ENCODE results near the gene CHST3. TPM values are rescaled to one million over a fixed set of nuclear protein-coding genes. Genes with fewer than 3 reads are reported as not detected.

CHST3 gene
- total RNA-seq, 1 donor from 2014 or later, result 25.8 TPM

- DNase-seq (ENCODE audit: low read depth, low spot score), result no peak
- no peaks in the 10 kb centered on the region for H3K27me3 Mint-ChIP-seq (ENCODE audit: low read depth)
- no peaks in the 10 kb centered on the region for H3K36me3 Mint-ChIP-seq (ENCODE audit: low read depth)
- H3K4me3 Mint-ChIP-seq, result no peak overlapping the region
- H3K27ac Mint-ChIP-seq (ENCODE audit: unreplicated experiment), result no peak overlapping the region
- no peak for TF ChIP-seq CTCF (conservative IDR thresholded peaks at IDR 0.05)
- H3K4me1 Mint-ChIP-seq, result peaks cover 23% of the 10 kb centered on the region
- H3K9me3 Mint-ChIP-seq, result peaks cover 3% of the 10 kb centered on the region
Observed at GRCh38 chr10:72016608-72017300, 52.6 kb downstream of the CHST3 start.

GRCh38 chr10:72019085-72019876 is 55.1 kb downstream of the CHST3 start:
- H3K36me3 Mint-ChIP-seq (ENCODE audit: low read depth), result no peaks in the 10 kb centered on the region
- DNase-seq (ENCODE audit: low read depth, low spot score), result no peak
- H3K9me3 Mint-ChIP-seq, result peaks cover 3% of the 10 kb centered on the region
- no peak overlapping the region for H3K4me3 Mint-ChIP-seq
- peaks cover 19% of the 10 kb centered on the region for H3K4me1 Mint-ChIP-seq
- H3K27me3 Mint-ChIP-seq (ENCODE audit: low read depth), result no peaks in the 10 kb centered on the region
- no peak for TF ChIP-seq CTCF (conservative IDR thresholded peaks at IDR 0.05)
- no peak overlapping the region for H3K27ac Mint-ChIP-seq (ENCODE audit: unreplicated experiment)

- no peak overlapping the region for H3K4me3 Mint-ChIP-seq
- H3K27me3 Mint-ChIP-seq (ENCODE audit: low read depth), result no peaks in the 10 kb centered on the region
- peak overlapping the region; percentile 88 for H3K27ac Mint-ChIP-seq (ENCODE audit: unreplicated experiment)
- peaks cover 28% of the 10 kb centered on the region for H3K4me1 Mint-ChIP-seq
- no peak for DNase-seq (ENCODE audit: low read depth, low spot score)
- TF ChIP-seq CTCF (conservative IDR thresholded peaks at IDR 0.05), result no peak
- H3K36me3 Mint-ChIP-seq (ENCODE audit: low read depth), result no peaks in the 10 kb centered on the region
- H3K9me3 Mint-ChIP-seq, result peaks cover 3% of the 10 kb centered on the region
Observed at GRCh38 chr10:72020914-72021809, 57.0 kb downstream of the CHST3 start.

- TF ChIP-seq CTCF (conservative IDR thresholded peaks at IDR 0.05), result no peak
- no peak overlapping the region for H3K4me3 Mint-ChIP-seq
- H3K36me3 Mint-ChIP-seq (ENCODE audit: low read depth), result no peaks in the 10 kb centered on the region
- H3K4me1 Mint-ChIP-seq, result peaks cover 27% of the 10 kb centered on the region
- no peak for DNase-seq (ENCODE audit: low read depth, low spot score)
- H3K9me3 Mint-ChIP-seq, result peaks cover 3% of the 10 kb centered on the region
- no peak overlapping the region for H3K27ac Mint-ChIP-seq (ENCODE audit: unreplicated experiment)
- H3K27me3 Mint-ChIP-seq (ENCODE audit: low read depth), result no peaks in the 10 kb centered on the region
Observed at GRCh38 chr10:72022228-72022627, 58.0 kb downstream of the CHST3 start.

- Mint-ChIP-seq H3K4me3 (no peak overlapping the region), H3K4me1 (peaks cover 14% of the 10 kb centered on the region), H3K27me3 (ENCODE audit: low read depth) (no peaks in the 10 kb centered on the region), H3K9me3 (no peaks in the 10 kb centered on the region), H3K36me3 (ENCODE audit: low read depth) (no peaks in the 10 kb centered on the region), H3K27ac (ENCODE audit: unreplicated experiment) (no peak overlapping the region)
- DNase-seq (ENCODE audit: low read depth, low spot score), result no peak
- TF ChIP-seq CTCF (conservative IDR thresholded peaks at IDR 0.05), result no peak
Observed at GRCh38 chr10:72024596-72024995, 60.4 kb downstream of the CHST3 start.

All from neural crest cell (in vitro differentiated cells).